Heart left ventricle (tissue), 16 donors: ENCODE data around the gene EIF2S2. TPM values are rescaled to one million over a fixed set of nuclear protein-coding genes. Genes with fewer than 3 reads are reported as not detected.

Source experiments
- ATAC-seq, 4 donors: fragments of 200-7000 bp; cut with Tn5 transposase; one replicate each; pipeline ENCODE4 v1.9.1; 2020 to 2022; ENCODE audit warnings: moderate library complexity in 4 of 4, mild to moderate bottlenecking in 3 of 4, moderate number of reproducible peaks in 1 of 4
- DNase-seq, 5 donors: peaks; one replicate each; pipeline ENCODE4 v3.0.0-alpha.2; 2020
- H3K27ac ChIP-seq, 12 donors: fragments of 200-600 bp; sonication (generic) in 4 of 12; one replicate each; pipeline versions ENCODE4 v1.5.0 to v1.8.0; 2016 to 2022; ENCODE audit warnings: mild to moderate bottlenecking in 2 of 12
- H3K27me3 ChIP-seq, 9 donors: fragments of 200-600 bp; sonication (generic) in 2 of 9; one replicate each; pipeline versions ENCODE4 v1.5.1 to v1.8.0; 2016 to 2022; ENCODE audit warnings: mild to moderate bottlenecking in 3 of 9
- H3K36me3 ChIP-seq, 9 donors: fragments of 200-600 bp; sonication (generic) in 2 of 9; one replicate each; pipeline versions ENCODE4 v1.5.0 to v1.8.0; 2018 to 2022; ENCODE audit warnings: mild to moderate bottlenecking in 2 of 9
- H3K4me1 ChIP-seq, 12 donors: fragments of 200-600 bp; sonication (generic) in 4 of 12; one replicate each; pipeline versions ENCODE4 v1.5.0 to v1.8.0; 2016 to 2022; ENCODE audit warnings: mild to moderate bottlenecking in 3 of 12
- H3K4me3 ChIP-seq, 12 donors: fragments of 200-600 bp; sonication (generic) in 4 of 12; one replicate each; pipeline versions ENCODE4 v1.5.0 to v1.8.0; 2017 to 2022; ENCODE audit warnings: mild to moderate bottlenecking in 9 of 12, moderate library complexity in 4 of 12
- H3K9me3 ChIP-seq, 12 donors: fragments of 200-600 bp; sonication (generic) in 4 of 12; one replicate each; pipeline versions ENCODE4 v1.5.0 to v1.8.0; 2016 to 2022; ENCODE audit warnings: mild to moderate bottlenecking in 1 of 12
- CTCF ChIP-seq, 12 donors: fragments of 200-600 bp; sonication (generic) in 4 of 12; IDR thresholded peaks; one replicate each; pipeline versions ENCODE4 v1.5.0 to v1.8.0; 2018 to 2022; ENCODE audit warnings: antibody characterized with exemption in 12 of 12, mild to moderate bottlenecking in 5 of 12
- POLR2A ChIP-seq, 2 donors: fragments of 450-650 bp; IDR thresholded peaks; one replicate each; pipeline ENCODE4 v1.6.1; 2017; ENCODE audit warnings: antibody characterized with exemption in 2 of 2, mild to moderate bottlenecking in 2 of 2, moderate library complexity in 2 of 2
- WGBS, 4 donors: extraction: QIAGEN DNeasy Blood & Tissue Kit in 2 of 4; methylation state at CpG; one replicate each; pipeline versions ENCODE4 v1.1.5 to v1.1.7; 2013 to 2018; 5-methylcytosine and 5-hydroxymethylcytosine counted together
- intact Hi-C, 10 donors: fragments of 100-400 bp; cut with DNase I; formaldehyde crosslinking; loops; one replicate each; pipeline versions ENCODE4 v1.11.1 to v1.14.2; 2022
- polyA plus RNA-seq, 2 donors: library from polyadenylated mRNA; stranded (reverse); fragments of 200-250 nt; gene quantifications; one replicate each; pipeline ENCODE4 v1.2.3, GENCODE V29; 2013
- total RNA-seq, 9 donors: library from RNA; depleted of rRNA in 2 of 9; stranded (reverse); fragments of >200 nt in 2 of 9; fragmentation: NEBNext Ultra II Directional in 3 of 9; extraction: Animal tissue kit (Norgen Biotek cat#: 25700) in 3 of 9; gene quantifications; one replicate each; pipeline versions ENCODE4 v1.1.0 to v1.2.4, GENCODE V29; 2016 to 2023
- donor health status: ischemic (EF 13 %, LVEDD 7.1; RV severe dilation, severe dysfunction).
- donor health status: healthy with polysubstance abuse.
- donor health status: DM: no; HTN: yes; CAD: no.
- donor health status: DM: no; HTN: no; CAD: no.
- donor health status: ischemic (EF 25% LVEDD 6.9; RV normal size, moderate dysfunction).
- donor health status: ischemic (EF 25% LVEDD 5.7; RV mildly dilated, moderate dysfunction).
- donor health status: healthy.
- donor health status: DM: yes; HTN: yes; CAD: no.
- donor health status: ischemic (EF 35%, LVEDD 5.7; RV mildly dilated, moderate dysfunction).
- donor health status: nonischemic (EF 11% LVEDD 7.7; RV severe dilation, severe dysfunction).
- donor health status: DM: yes; HTN: yes; CAD: no.
- donor health status: PGD.
- donor health status: ischemic (EF 29% LVEDD 5.4; RV normal size, mild dysfunction).
- donor health status: nonischemic (EF 23%, LVEDD 6.1; RV moderate dilation, normal function).

Gene EIF2S2
- total and polyA plus RNA-seq, 11 donors: 25.8 to 81.7 (median 40.9) TPM

- Histone ChIP-seq H3K9me3 (no peaks in the 10 kb centered on the region), H3K36me3 (peaks cover 0 to 100% (median 97%) of the 10 kb centered on the region in 9 donors), H3K4me3 (no peak overlapping the region), H3K27ac (peak overlapping the region in 5 of 12 donors; percentile 3 to 67 (median 44)), H3K4me1 (peaks cover 0 to 28% (median 13%) of the 10 kb centered on the region in 12 donors), H3K27me3 (no peaks in the 10 kb centered on the region)
- TF ChIP-seq CTCF (IDR thresholded peaks at IDR 0.05): no peak
- TF ChIP-seq POLR2A (IDR thresholded peaks at IDR 0.05): no peak
- DNase-seq (no peak), ATAC-seq (no peak)
- intact Hi-C loops: no loop called here
- WGBS, 4 donors: 95 to 98% (median 98%) methylated on average over 2 of the region's 2 CpGs
Observed at GRCh38 chr20:34090645-34091044, 21.4 kb downstream of the EIF2S2 start.

- DNase-seq: peak in 4 of 5 donors; percentile 37 to 66 (median 50)
- intact Hi-C loops: no loop called here
- H3K4me1 ChIP-seq: peaks cover 0 to 28% (median 13%) of the 10 kb centered on the region in 12 donors
- H3K27me3 ChIP-seq: no peaks in the 10 kb centered on the region
- H3K36me3 ChIP-seq: peaks cover 0 to 98% (median 90%) of the 10 kb centered on the region in 9 donors
- H3K27ac ChIP-seq: peak overlapping the region in 6 of 12 donors; percentile 22 to 67 (median 46)
- TF ChIP-seq CTCF (IDR thresholded peaks at IDR 0.05) (no peak), POLR2A (IDR thresholded peaks at IDR 0.05) (no peak)
- no peaks in the 10 kb centered on the region for H3K9me3 ChIP-seq
- H3K4me3 ChIP-seq: no peak overlapping the region
- 46 to 72% (median 62%) methylated on average over 12 to 13 of the region's 13 CpGs for WGBS, 4 donors
- ATAC-seq: peak; percentile 74 to 91 (median 86)
Observed at GRCh38 chr20:34089655-34090345, 22.2 kb downstream of the EIF2S2 start.

- H3K27ac ChIP-seq: no peak overlapping the region
- peaks cover 0 to 97% (median 84%) of the 10 kb centered on the region in 9 donors for H3K36me3 ChIP-seq
- peaks cover 0 to 34% (median 14%) of the 10 kb centered on the region in 12 donors for H3K4me1 ChIP-seq
- ATAC-seq (no peak), DNase-seq (no peak)
- H3K27me3 ChIP-seq: no peaks in the 10 kb centered on the region
- H3K9me3 ChIP-seq: no peaks in the 10 kb centered on the region
- no peak for TF ChIP-seq POLR2A (IDR thresholded peaks at IDR 0.05)
- TF ChIP-seq CTCF (IDR thresholded peaks at IDR 0.05): no peak
- H3K4me3 ChIP-seq: no peak overlapping the region
- intact Hi-C loops: no loop called here
- 72 to 83% (median 79%) methylated on average over 3 to 5 of the region's 5 CpGs for WGBS, 4 donors
Observed at GRCh38 chr20:34089175-34089479, 22.9 kb downstream of the EIF2S2 start.

GRCh38 chr20:34088305-34089174, 23.5 kb downstream of the EIF2S2 start:
- 75 to 84% (median 82%) methylated on average over 15 of the region's 15 CpGs for WGBS, 4 donors
- DNase-seq (no peak), ATAC-seq (no peak)
- Histone ChIP-seq H3K9me3 (no peaks in the 10 kb centered on the region), H3K4me1 (peaks cover 0 to 40% (median 19%) of the 10 kb centered on the region in 12 donors), H3K36me3 (peaks cover 0 to 97% (median 83%) of the 10 kb centered on the region in 9 donors), H3K4me3 (no peak overlapping the region), H3K27me3 (no peaks in the 10 kb centered on the region), H3K27ac (no peak overlapping the region)
- TF ChIP-seq POLR2A (IDR thresholded peaks at IDR 0.05): no peak
- TF ChIP-seq CTCF (IDR thresholded peaks at IDR 0.05): no peak
- intact Hi-C loops: no loop called here
